ENCODE results near the gene TLR9.

TLR9 gene

GRCh38 chr3:52230889-52231499 lies 5.5 kb upstream of the TLR9 start:
- DNase-seq (ENCODE audit: low read depth) = no peak
- no peak overlapping the region for H3K4me3 ChIP-seq (ENCODE audit: low read depth, low read length)
- no peak for TF ChIP-seq CTCF (IDR thresholded peaks at IDR 0.05; ENCODE audit: low read depth, low read length, missing control alignments)

- DNase-seq (ENCODE audit: low read depth) = no peak
- no peak overlapping the region for H3K4me3 ChIP-seq (ENCODE audit: low read depth, low read length)
- TF ChIP-seq CTCF (IDR thresholded peaks at IDR 0.05; ENCODE audit: low read depth, low read length, missing control alignments) = no peak
These were observed 5.0 kb upstream of the TLR9 start for GRCh38 chr3:52230461-52230860.

GRCh38 chr3:52229656-52230055 lies 4.2 kb upstream of the TLR9 start:
- no peak overlapping the region for H3K4me3 ChIP-seq (ENCODE audit: low read depth, low read length)
- no peak for TF ChIP-seq CTCF (IDR thresholded peaks at IDR 0.05; ENCODE audit: low read depth, low read length, missing control alignments)
- DNase-seq (ENCODE audit: low read depth) = no peak

GRCh38 chr3:52228751-52229291 lies 3.4 kb upstream of the TLR9 start:
- TF ChIP-seq CTCF (IDR thresholded peaks at IDR 0.05; ENCODE audit: low read depth, low read length, missing control alignments) = no peak
- H3K4me3 ChIP-seq (ENCODE audit: low read depth, low read length) = no peak overlapping the region
- no peak for DNase-seq (ENCODE audit: low read depth)

GRCh38 chr3:52228266-52228665 lies 2.8 kb upstream of the TLR9 start:
- TF ChIP-seq CTCF (IDR thresholded peaks at IDR 0.05; ENCODE audit: low read depth, low read length, missing control alignments) = no peak
- no peak for DNase-seq (ENCODE audit: low read depth)
- no peak overlapping the region for H3K4me3 ChIP-seq (ENCODE audit: low read depth, low read length)

GRCh38 chr3:52227766-52228165 lies 2.3 kb upstream of the TLR9 start:
- no peak overlapping the region for H3K4me3 ChIP-seq (ENCODE audit: low read depth, low read length)
- no peak for TF ChIP-seq CTCF (IDR thresholded peaks at IDR 0.05; ENCODE audit: low read depth, low read length, missing control alignments)
- DNase-seq (ENCODE audit: low read depth) = no peak

GRCh38 chr3:52227117-52227516 lies 1.7 kb upstream of the TLR9 start:
- no peak for DNase-seq (ENCODE audit: low read depth)
- no peak for TF ChIP-seq CTCF (IDR thresholded peaks at IDR 0.05; ENCODE audit: low read depth, low read length, missing control alignments)
- no peak overlapping the region for H3K4me3 ChIP-seq (ENCODE audit: low read depth, low read length)

Data from GM12864 (cell line).